H9 (cell line): Measurements from ENCODE around the gene HSD17B2. TPM values are rescaled to one million over a fixed set of nuclear protein-coding genes. Genes with fewer than 3 reads are reported as not detected.

Source experiments
- DNase-seq: peaks from one replicate; pipeline ENCODE4 v3.0.0-alpha.2; 2017
- H2AFZ ChIP-seq: one replicate; pipeline ENCODE4 v1.6.1; 2013; ENCODE audit warnings: mild to moderate bottlenecking, low read length, control low read depth, moderate library complexity
- H2AK5ac ChIP-seq: 2 replicates; pipeline ENCODE4 v1.6.1; 2013; ENCODE audit warnings: low read length, control low read depth, mixed read lengths; ENCODE audit not compliant: insufficient read length
- H2BK120ac ChIP-seq: one replicate; pipeline ENCODE4 v1.6.1; 2013; ENCODE audit warnings: low read depth, mild to moderate bottlenecking, low read length, control low read depth, inconsistent platforms; ENCODE audit not compliant: poor library complexity, severe bottlenecking
- H2BK12ac ChIP-seq: 2 replicates; pipeline ENCODE4 v1.6.1; 2013; ENCODE audit warnings: low read length, control low read depth, mixed read lengths, low read depth; ENCODE audit not compliant: insufficient read length
- H2BK15ac ChIP-seq: 2 replicates; pipeline ENCODE4 v1.6.1; 2013; ENCODE audit warnings: low read depth, low read length, control low read depth
- H2BK20ac ChIP-seq: one replicate; pipeline ENCODE4 v1.6.1; 2013; ENCODE audit warnings: low read depth, mild to moderate bottlenecking, low read length, control low read depth, inconsistent platforms; ENCODE audit not compliant: poor library complexity, severe bottlenecking
- H2BK5ac ChIP-seq: 2 replicates; pipeline ENCODE4 v1.6.1; 2013; ENCODE audit warnings: low read length, control low read depth, mixed read lengths; ENCODE audit not compliant: insufficient read length
- H3K14ac ChIP-seq: 2 replicates; pipeline ENCODE4 v1.6.1; 2013; ENCODE audit warnings: low read length, control low read depth; ENCODE audit not compliant: insufficient read depth
- H3K18ac ChIP-seq: 2 replicates; pipeline ENCODE4 v1.6.1; 2013; ENCODE audit warnings: low read depth, mild to moderate bottlenecking, mixed read lengths, low read length, control low read depth; ENCODE audit not compliant: insufficient read length
- H3K23ac ChIP-seq: 2 replicates; pipeline ENCODE4 v1.6.1; 2013; ENCODE audit warnings: low read length, control low read depth, mixed read lengths, low read depth; ENCODE audit not compliant: insufficient read length
- H3K23me2 ChIP-seq: 2 replicates; pipeline ENCODE4 v1.6.1; 2013; ENCODE audit warnings: low read depth, mild to moderate bottlenecking, mixed read lengths, low read length, control low read depth; ENCODE audit not compliant: insufficient read length, poor library complexity, severe bottlenecking
- H3K27ac ChIP-seq: 2 replicates; pipeline ENCODE4 v1.5.1; 2013; ENCODE audit warnings: low read length, control low read depth, mixed read lengths, low read depth; ENCODE audit not compliant: insufficient read length
- H3K27me3 ChIP-seq: 2 replicates; pipeline ENCODE4 v1.6.1; 2013; ENCODE audit warnings: low read length, control low read depth, inconsistent platforms; ENCODE audit not compliant: insufficient read depth
- H3K4ac ChIP-seq: 2 replicates; pipeline ENCODE4 v1.6.1; 2013; ENCODE audit warnings: low read depth, mild to moderate bottlenecking, control low read depth, inconsistent platforms, low read length, moderate library complexity
- H3K4me1 ChIP-seq: 2 replicates; pipeline ENCODE4 v1.6.1; 2013; ENCODE audit warnings: low read length, control low read depth, inconsistent platforms; ENCODE audit not compliant: insufficient read depth
- H3K4me2 ChIP-seq: 2 replicates; pipeline ENCODE4 v1.6.1; 2013; ENCODE audit warnings: low read length, control low read depth, mixed read lengths; ENCODE audit not compliant: insufficient read length, insufficient read depth
- H3K56ac ChIP-seq: 2 replicates; pipeline ENCODE4 v1.6.1; 2013; ENCODE audit warnings: low read depth, mild to moderate bottlenecking, mixed read lengths, low read length, control low read depth; ENCODE audit not compliant: insufficient read length
- H3K79me1 ChIP-seq: 2 replicates; pipeline ENCODE4 v1.6.1; 2013; ENCODE audit warnings: low read depth, mild to moderate bottlenecking, moderate library complexity, low read length, control low read depth, inconsistent platforms; ENCODE audit not compliant: insufficient read depth, poor library complexity, severe bottlenecking
- H3K79me2 ChIP-seq: 2 replicates; pipeline ENCODE4 v1.6.1; 2013; ENCODE audit warnings: low read length, control low read depth, inconsistent platforms; ENCODE audit not compliant: insufficient read depth
- H3K9ac ChIP-seq: 2 replicates; pipeline ENCODE4 v1.6.1; 2013; ENCODE audit warnings: low read length, control low read depth, mixed read lengths; ENCODE audit not compliant: insufficient read length; ENCODE audit errors: extremely low read depth
- H3K9me3 ChIP-seq: one replicate; pipeline ENCODE4 v1.6.1; 2013; ENCODE audit warnings: low read depth, low read length, inconsistent platforms; ENCODE audit not compliant: control insufficient read depth
- H3T11ph ChIP-seq: one replicate; pipeline ENCODE4 v1.6.1; 2013; ENCODE audit warnings: mild to moderate bottlenecking, low read length, control low read depth, inconsistent platforms
- H4K20me1 ChIP-seq: one replicate; pipeline ENCODE4 v1.6.1; 2013; ENCODE audit not compliant: control insufficient read depth, insufficient read length, insufficient read depth
- H4K5ac ChIP-seq: 2 replicates; pipeline ENCODE4 v1.6.1; 2013; ENCODE audit warnings: low read depth, mild to moderate bottlenecking, mixed read lengths, low read length, control low read depth; ENCODE audit not compliant: insufficient read length
- H4K8ac ChIP-seq: replicated peaks from 2 replicates; pipeline ENCODE4 v1.6.1; 2013; ENCODE audit warnings: low read length, control low read depth, mixed read lengths, low read depth; ENCODE audit not compliant: insufficient read length
- H4K91ac ChIP-seq: 2 replicates; pipeline ENCODE4 v1.6.1; 2013; ENCODE audit warnings: low read depth, mild to moderate bottlenecking, moderate library complexity, mixed read lengths, low read length, control low read depth; ENCODE audit not compliant: insufficient read length
- H3K27ac Mint-ChIP-seq, 3 experiments: 2 replicates in 2 of 3; 3 replicates in 1 of 3; pipeline ENCODE4 v1.8.0; 2020 to 2021; ENCODE audit warnings: mixed read lengths in 3 of 3, mild to moderate bottlenecking in 1 of 3, moderate library complexity in 1 of 3
- H3K27me3 Mint-ChIP-seq: 2 replicates; pipeline ENCODE4 v1.8.0; 2021; ENCODE audit warnings: low read depth, mild to moderate bottlenecking, moderate library complexity, mixed read lengths
- H3K36me3 Mint-ChIP-seq, 3 experiments: 2 replicates in 2 of 3; 3 replicates in 1 of 3; pipeline ENCODE4 v1.8.0; 2020 to 2021; ENCODE audit warnings: low read depth in 3 of 3, mixed read lengths in 3 of 3; ENCODE audit not compliant: insufficient read depth in 1 of 3
- H3K4me1 Mint-ChIP-seq, 2 experiments: 2 replicates each; pipeline ENCODE4 v1.8.0; 2020; ENCODE audit warnings: mixed read lengths in 2 of 2
- H3K4me3 Mint-ChIP-seq, 2 experiments: 2 replicates in 1 of 2; 3 replicates in 1 of 2; pipeline ENCODE4 v1.8.0; 2020 to 2021; ENCODE audit warnings: mild to moderate bottlenecking in 2 of 2, mixed read lengths in 2 of 2, moderate library complexity in 1 of 2
- H3K9me3 Mint-ChIP-seq, 2 experiments: 2 replicates in 1 of 2; 3 replicates in 1 of 2; pipeline ENCODE4 v1.8.0; 2020; ENCODE audit warnings: mild to moderate bottlenecking in 2 of 2, mixed read lengths in 2 of 2, moderate library complexity in 1 of 2
- CTCF ChIP-seq: fragments of 200-600 bp; sonication (generic); conservative IDR thresholded peaks from 3 replicates; pipeline ENCODE4 v1.8.0; 2021; ENCODE audit warnings: antibody characterized with exemption, mild to moderate bottlenecking
- WGBS: extraction: QIAGEN DNeasy Blood & Tissue Kit; methylation state at CpG from one replicate; pipeline ENCODE4 v1.1.7; 2013; ENCODE audit warnings: missing lambda C conversion rate, low lambda C conversion rate, mixed read lengths; ENCODE audit not compliant: insufficient read length; ENCODE audit errors: extremely low coverage; 5-methylcytosine and 5-hydroxymethylcytosine counted together
- total RNA-seq: library from RNA; stranded (reverse); gene quantifications from 2 replicates; pipeline ENCODE4 v1.2.1, GENCODE V29; 2021

Gene HSD17B2
- total RNA-seq, 1 experiment from 2014 or later, result not detected

GRCh38 chr16:82133798-82134197, 98.7 kb downstream of the HSD17B2 start:
- H3K4me3 Mint-ChIP-seq, result no peak overlapping the region
- H3K27me3 Mint-ChIP-seq, result no peaks in the 10 kb centered on the region; the same call in 1 of the 2 replicates
- peak overlapping the region in 1 of 3 experiments; percentile 11; a peak in 1 of 7 replicates for H3K27ac Mint-ChIP-seq
- Histone ChIP-seq H2AK5ac (no peak overlapping the region), H2BK20ac (no peak overlapping the region), H2BK15ac (no peak overlapping the region), H3T11ph (no peak overlapping the region), H3K56ac (no peak overlapping the region), H3K23ac (no peak overlapping the region), H3K4me2 (no peak overlapping the region), H3K9ac (no peak overlapping the region), H3K18ac (no peak overlapping the region), H2BK5ac (no peak overlapping the region), H3K79me1 (no peaks in the 10 kb centered on the region), H3K14ac (no peak overlapping the region), H3K27me3 (no peaks in the 10 kb centered on the region), H3K23me2 (no peaks in the 10 kb centered on the region), H4K8ac (no peak overlapping the region), H4K91ac (no peak overlapping the region), H3K9me3 (no peaks in the 10 kb centered on the region), H3K4me1 (no peaks in the 10 kb centered on the region; the same call in 1 of the 2 replicates), H4K20me1 (no peaks in the 10 kb centered on the region), H2AFZ (no peak overlapping the region), H4K5ac (no peak overlapping the region), H3K4ac (no peak overlapping the region), H2BK12ac (no peak overlapping the region), H3K79me2 (no peaks in the 10 kb centered on the region), H2BK120ac (no peak overlapping the region), H3K27ac (no peak overlapping the region)
- H3K4me1 Mint-ChIP-seq, result peaks cover 7% of the 10 kb centered on the region in 2 experiments
- no peak for DNase-seq
- no peak for TF ChIP-seq CTCF
- no peaks in the 10 kb centered on the region; a peak in 2 of 5 replicates for H3K9me3 Mint-ChIP-seq
- WGBS, result no CpG with 5 or more reads among the region's 6 CpGs
- peaks cover 1 to 21% (median 20%) of the 10 kb centered on the region in 3 experiments; a peak in 5 of 7 replicates for H3K36me3 Mint-ChIP-seq
